HG03039 (cell line): ENCODE measurements around the gene RFTN1.

Experiments used
- ATAC-seq: cut with Tn5 transposase; IDR thresholded peaks from one replicate; pipeline ENCODE4 v1.9.1; 2021; ENCODE audit warnings: mild to moderate bottlenecking, moderate library complexity; ENCODE audit not compliant: unreplicated experiment

Gene RFTN1

DNA sequence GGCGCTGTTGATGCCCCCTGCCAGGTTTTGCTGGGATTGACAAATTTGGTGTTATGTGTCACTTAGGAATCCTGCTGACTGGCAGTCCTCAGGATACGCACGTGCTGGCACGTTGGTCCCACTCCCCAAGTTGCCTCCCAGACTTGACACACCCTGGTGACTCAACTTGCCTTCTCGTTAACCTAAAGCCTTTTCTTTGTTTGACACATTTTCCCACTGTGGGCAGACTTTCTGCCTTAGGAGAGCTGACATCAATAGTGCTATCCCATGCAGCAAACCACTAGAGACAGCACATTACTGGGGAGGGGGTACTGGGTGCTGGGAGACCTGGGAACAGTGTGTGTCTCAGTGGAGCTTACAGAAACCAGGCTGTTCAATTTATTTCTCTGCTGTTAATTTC is 144.2 kb downstream of the RFTN1 start:
- no peak for ATAC-seq

DNA sequence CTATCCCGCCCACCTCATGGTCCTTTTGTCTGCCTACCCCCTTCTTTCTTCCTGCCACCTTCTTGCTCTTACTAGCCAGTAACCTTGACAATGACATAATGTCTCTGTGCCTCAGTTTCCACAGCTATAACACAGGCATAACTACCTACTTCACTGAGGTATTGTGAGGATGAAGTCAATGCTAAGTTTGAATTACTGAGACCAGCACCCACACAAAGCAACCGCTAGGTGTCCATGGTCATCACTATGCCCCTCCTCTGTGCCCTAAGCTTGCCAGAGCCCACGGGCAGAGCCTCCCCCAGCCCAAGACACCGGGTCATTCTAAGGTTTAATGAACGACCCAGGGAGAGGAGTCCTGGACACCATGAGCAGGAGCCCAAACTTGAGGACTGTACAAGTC is 146.9 kb downstream of the RFTN1 start:
- ATAC-seq = no peak

DNA sequence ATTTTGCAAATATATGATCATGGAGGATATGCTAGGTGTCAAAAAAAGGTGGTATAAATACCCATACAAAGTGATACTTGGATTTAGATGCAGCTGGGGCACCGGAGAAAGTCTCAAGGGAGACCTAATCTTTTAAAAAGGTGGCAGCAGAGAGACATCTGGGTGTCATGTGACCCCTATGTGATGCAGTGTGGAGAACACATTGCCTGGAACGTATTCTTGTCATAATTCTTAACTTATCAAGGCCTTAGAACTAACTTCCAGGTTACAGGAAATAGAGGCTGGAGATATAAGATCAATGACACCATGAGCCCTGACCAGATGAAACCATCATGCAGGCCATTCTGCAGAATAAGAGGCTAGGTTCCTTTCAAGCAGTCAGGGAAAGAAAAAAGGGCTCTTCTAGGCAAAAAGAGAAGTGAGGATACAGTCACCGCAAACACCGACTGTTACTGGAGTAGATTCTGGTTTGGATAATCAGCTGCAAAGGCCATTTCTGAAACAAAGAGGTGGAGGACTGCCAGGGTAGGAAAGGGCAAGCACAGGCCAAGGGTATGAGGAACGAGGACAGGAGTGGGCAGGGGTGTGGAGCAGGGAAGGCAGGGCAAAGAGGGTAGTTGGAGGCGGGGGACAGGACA is 147.9 kb downstream of the RFTN1 start:
- no peak for ATAC-seq

DNA sequence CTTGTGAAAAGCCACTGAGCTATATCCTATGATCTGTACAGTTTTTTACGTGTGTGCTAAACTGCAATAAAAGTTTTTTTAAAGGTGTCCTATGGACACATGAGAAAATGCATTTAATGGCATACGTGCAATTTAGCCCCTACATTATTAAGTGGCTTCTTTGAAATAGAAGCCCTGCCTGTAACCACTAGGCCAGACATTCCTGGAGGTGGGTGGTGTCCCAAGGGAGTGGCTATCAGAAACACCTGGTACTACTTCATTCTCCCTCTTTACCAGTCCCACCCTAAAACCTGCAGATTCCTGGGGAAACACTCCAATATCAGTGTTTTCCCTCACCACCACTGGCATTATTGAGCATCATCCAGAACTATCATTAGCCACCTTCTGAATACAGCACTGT is 148.5 kb downstream of the RFTN1 start:
- ATAC-seq = no peak

DNA sequence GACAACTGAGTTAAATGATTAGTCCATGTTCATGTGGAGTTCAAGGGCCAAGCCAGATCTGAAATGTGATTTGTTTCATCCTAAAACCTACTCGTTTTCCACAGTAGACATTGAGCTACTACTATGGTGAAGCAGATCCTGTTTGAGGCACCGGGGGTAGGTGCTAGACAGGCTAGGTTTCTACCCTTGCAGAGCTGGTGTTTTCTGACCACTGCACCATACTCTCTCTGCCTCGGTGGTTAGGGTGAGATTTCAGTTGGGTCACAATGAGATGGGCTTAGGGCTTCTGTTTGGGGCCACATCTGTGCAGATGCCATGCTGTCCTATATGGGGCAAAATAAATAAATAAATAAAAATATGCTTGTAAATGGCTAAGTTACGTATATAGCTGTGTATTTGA is 149.2 kb downstream of the RFTN1 start:
- ATAC-seq = no peak

DNA sequence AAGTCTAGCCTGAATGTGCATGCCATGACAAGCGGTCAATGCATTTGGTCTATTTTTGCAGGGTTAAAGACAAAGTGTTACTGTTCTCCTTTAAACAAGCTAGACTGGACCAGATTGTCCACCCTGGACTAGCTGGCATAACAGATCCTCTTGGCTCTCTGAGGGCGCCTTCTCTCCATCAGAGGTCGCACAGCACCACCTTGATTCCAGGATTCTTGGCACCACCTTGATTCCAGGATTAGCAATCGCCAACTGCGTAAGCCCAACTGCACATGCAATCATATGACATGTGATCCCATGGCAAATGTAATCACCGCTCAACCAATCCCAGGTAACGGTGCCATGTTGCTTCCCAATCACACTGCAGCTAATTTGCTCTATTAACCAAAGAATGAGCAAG is 149.9 kb downstream of the RFTN1 start:
- ATAC-seq = no peak

DNA sequence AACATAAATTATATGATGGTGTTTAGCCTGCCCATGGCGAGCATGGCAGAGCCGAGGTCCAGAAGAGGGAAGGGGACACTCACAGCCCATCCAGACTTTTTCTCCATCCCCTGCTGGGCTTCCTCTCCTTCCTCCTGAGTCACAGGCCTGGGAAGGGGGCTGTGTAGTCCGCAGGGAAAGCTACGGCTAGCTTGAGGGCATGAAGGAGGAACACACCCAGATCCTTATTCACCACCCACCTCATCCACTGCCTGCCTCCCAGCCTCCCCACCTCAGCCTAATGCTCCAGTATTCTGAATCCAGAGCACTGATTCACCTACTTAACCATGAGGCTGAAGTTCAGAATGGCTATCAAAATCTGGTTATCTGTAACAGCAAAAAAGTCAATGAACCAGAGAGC is 150.7 kb downstream of the RFTN1 start:
- ATAC-seq = no peak

DNA sequence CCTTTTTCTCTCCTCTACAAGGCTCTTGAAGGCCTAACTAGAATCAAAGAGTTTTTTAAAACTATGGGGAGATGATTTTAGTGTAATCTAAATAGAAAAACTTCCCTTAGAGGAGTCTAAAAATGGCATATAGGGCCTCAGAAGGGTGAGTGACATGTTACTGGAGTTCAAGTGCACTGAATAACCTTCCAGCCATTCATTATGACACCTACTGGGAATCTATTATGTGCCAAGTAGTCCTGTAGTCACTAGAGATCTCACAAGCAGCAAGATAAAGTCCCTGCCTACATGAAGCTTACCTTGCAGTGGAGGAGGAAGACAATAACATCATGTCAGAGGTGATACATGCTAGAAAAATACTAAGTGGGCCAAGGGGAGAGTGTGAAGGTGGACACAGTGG is 152.4 kb downstream of the RFTN1 start:
- ATAC-seq = no peak

DNA sequence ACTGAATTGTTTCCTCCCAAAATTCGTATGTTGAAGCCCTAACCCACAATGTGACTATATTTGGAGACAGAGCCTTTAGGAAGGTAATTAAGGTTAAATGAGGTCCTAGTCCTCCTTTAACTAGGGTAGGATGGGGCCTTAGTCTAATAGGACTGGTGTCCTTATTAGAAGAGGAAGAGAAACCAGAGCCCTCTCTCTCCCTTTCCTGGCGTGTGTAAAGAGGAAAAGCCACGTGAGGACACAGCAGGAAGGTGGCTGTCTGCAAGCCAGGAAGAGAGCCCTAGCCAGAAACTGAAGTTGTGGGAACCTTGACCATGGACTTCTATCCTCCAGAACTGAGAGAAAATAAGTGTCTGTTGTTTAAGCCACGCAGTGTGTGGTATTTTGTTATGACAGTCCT is 154.2 kb downstream of the RFTN1 start:
- no peak for ATAC-seq

DNA sequence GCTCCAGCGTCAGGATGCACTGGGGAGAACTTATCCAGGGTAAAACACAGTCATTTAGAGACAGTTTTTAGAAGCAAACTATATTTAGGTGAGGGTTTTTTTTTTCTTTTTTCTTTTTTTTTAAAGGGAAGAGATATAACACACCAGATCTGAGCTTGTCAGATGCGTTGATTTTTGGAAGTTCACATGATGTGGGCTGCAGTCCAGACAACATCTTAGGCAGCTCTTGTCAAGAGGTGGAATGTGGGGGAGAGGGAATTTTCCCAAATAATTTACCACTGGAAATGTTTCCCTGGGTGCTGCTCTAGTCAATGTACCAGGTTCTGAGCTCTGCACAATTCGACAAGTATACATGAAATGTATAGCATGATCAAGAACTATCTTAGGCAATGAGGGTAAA is 155.2 kb downstream of the RFTN1 start:
- ATAC-seq = no peak

DNA sequence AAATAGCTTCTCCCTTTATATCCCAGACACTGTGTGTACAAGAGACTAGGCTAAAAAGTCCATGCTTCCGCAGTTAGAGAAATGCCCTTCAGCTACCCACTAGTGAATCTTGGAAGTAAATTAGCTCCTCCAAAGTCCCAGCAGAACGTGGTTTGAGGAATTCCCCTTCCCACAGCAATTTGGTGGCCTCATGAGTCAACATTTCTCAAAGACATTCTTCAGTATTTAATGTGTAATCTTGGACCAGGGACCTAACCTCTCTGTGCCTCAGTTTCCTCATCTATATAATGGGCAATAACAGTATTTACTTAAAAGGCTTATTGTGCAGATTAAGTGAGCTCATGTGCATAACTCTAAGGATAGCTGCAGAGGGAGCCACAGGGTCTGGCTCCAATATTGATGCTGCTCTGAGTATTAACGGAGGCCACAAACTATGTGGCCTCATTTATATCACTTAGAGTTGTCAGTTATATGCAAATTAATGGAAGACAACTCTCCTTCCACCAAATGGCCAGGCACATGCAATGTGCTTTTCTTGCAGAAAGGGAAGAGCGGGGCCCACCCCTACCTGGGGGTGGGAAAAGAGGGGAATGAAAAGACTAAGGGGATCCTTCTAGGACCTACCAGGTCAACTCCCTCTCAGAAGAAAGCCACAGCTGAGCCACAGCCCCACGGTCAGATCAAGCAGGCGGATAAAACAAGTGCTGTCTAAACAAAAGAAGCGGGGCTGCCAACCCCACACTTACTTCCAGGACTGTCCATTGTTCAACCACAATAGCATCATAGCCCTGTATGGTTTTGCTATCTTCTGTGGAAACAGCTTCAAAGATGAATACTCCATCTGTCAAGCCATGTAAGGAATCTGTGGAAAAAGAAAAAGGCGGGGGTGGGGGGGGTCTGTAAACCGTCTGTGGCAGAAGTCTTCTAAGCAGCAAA is 156.0 kb downstream of the RFTN1 start:
- ATAC-seq = no peak

DNA sequence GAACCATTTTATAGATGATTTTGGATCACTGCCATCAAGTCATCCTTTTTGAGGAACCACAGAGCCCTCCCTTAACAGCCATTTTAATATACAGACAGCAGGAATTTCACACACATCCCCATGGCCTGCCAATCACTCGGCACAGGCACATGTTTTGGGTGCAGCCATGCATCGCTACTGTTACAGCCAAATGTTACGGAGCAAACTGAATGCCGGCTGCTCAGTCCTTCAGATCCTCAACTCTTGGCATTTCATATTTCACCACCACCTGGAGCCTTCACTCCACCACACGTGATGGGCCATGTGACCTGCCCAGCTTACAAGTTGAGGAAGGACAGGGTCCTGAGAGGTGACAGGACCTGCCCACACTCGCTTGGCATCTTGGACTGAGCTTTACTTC is 157.7 kb downstream of the RFTN1 start:
- no peak for ATAC-seq

DNA sequence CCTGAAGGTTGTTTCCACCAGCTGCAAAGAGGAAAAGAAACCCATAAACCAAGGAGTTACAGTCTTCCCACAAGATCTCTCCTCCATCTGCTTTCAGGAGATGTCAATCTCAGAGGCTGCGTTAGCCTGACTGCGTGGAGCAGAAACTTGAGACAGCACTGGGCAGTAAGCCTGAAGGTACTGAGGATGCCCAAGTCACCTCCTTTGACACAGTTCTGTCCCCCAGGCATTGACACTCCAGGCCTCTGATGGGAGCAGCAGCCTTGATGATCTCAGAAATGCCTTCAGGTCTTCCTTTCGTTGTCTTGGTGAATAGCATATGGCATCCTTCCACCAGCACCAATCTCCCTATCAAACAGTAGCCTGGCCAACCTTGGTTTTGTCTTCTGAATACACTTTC is 159.2 kb downstream of the RFTN1 start:
- no peak for ATAC-seq

DNA sequence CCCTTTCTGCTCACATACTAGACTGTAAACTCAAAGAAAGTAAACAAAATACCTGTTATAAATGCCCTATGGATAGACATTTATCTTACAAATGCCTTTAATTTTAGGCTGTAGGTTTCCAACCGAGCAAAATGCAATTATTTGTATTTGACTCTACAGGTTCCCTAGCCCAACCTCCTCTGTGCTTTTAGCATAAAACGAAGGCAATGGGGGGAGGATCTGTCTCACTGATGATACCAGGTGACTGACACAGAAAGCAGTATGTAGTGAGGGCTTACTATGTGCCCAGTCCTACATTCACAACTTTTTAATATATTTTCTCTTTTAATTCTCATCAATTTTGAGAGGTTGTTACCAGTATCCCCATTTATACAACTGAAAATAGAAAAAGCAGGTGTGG is 161.1 kb downstream of the RFTN1 start:
- no peak for ATAC-seq

DNA sequence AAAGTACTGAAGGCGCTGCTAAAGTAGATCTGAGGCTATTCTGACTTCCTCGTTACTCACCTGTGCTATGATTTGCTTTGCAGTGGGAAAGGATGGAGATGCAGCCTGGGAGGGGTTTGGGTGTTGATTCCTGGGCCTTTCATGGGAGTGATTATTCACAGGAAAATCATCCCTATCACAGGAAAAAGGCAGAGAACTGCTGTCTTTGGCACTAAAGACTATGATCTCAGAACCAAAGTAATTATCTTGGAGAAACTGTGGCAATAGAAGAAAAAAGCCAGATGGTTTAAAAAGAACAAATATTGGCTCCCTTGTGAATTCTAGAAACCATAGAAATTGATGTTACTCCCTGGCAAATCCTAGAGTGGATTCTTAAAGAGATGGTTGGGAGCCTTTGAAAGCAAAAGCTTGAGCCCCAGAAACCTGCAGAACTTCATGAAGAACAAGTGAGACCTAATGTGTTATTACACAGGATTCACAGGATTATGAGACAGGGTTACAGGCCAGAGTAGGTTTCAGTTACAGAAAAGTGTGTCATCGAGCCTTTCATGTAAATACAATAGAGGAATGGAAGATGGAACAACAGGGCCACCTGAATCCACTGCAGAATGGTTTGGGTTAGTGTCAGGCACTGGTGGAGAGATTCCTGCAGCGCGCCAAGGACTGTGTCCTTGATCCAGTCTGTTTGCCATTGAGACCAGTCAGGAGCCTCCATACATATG is 162.7 kb downstream of the RFTN1 start:
- ATAC-seq = no peak

DNA sequence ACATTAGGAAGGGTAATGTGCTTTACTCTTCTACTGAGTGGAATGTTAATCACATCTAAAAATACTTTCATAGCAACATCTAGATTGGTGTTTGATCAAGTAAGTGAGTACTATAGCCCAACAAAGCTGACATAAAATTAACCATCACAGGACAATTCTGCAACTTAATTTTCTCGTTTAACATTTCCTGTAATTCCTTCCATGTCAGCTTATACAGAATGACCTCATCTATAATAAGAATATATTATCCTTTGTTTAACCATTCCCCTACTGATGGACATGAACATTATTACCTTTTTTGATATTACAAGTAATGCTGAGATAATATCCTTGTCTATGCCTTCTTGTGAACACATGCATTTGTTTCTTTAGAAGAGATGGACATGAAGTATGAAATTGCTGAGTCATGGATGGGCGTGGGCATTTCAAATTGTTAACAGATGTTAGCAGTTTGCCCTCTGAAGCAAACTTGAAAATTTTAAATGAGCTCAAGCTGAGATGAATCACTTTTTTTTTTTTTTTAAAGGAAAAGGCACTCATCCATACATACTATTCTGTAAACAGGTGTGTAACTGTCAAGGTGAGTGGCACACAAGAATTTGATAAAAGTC is 163.4 kb downstream of the RFTN1 start:
- no peak for ATAC-seq

DNA sequence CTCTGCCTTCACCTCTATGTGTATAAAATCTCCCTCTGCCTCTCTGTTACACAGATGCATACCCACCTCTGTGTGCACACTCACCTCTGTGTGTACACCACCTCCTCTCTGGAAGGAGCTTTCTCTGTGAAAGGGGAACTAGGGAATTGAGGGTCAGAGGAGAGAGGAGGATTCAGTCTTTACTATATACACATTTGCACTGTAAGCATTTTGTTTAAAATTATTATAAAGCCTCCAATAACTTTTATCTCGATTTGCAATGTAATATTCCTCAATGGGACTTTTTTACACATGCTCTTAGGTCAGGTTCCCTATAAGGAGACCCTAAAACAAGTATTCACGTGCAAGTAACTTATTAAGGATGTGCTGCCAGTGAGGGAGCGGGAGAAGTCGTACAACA is 166.0 kb downstream of the RFTN1 start:
- no peak for ATAC-seq

DNA sequence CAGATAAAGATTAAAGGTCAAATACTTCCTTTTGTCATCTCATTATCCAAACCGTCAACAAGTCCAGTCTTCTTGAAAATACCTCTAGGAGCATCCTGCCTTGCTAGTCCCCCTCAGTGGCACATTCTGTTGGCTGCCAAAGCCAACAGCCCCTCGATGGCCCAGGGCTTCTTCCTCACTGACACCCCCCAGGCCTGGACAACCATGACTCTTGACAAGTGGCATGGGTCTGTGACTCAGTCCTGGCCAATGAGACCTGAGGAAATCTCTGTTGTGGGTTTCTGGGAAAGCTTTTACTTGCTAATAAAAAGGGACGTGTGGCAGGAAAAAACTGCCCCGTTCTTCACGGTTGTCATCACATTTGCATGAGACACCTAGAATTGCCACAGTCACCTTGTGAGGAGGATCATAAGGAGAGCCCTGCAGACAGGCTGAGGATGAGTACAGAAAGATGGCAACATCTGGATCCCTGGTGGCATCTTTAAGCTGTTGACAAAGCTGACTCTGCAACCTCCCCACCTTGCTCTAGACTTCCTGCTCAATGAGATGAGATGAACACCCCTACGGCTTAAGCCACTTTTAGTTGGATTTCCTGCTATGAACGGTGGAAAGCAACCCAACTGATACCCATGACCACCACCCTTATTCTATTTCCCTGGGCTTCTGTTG is 167.0 kb downstream of the RFTN1 start:
- no peak for ATAC-seq

DNA sequence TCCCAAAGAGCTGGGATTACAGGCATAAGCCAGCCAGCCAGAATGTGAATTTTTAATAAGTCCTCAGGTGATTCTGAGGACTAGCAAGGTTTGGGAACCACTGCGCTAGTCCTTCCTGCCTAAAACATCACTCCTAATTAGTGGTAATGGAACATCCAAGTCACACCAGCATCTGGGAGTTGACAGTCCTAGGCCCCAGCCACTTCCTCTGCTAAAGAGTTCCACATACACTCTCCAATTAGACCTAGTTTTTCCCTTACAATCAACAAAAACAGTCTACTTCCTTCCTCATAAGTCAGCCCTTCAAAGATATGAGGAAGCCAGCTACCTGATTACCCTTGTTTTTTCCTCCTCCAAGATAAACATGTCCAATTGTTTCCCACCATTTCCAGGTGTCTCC is 170.4 kb downstream of the RFTN1 start:
- ATAC-seq = no peak

DNA sequence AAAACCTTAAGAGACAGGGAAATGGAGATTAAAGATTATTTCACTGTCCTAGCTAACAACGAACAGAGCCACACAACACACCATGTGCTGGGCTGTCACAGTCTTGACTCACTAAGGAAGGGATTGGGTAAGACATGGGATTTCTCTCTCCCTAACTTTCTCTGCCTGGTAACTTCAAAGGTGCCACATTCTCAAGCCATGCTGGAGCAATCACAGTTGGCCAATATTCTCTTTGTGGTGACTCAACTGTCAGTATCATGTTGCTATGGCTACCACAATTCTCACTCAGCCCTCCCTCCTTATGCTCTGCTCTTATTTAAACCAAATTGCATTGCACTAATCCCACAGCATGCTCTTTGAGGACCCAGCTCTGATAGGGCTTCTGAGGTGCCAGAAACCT is 174.5 kb downstream of the RFTN1 start:
- ATAC-seq = no peak
